ENCODE results near the gene FOXP1.

Gene FOXP1

GRCh38 chr3:71397046-71397445 is 186.5 kb downstream of the FOXP1 start:
- FAIRE-seq (no peak), DNase-seq (ENCODE audit: insufficient read length) (no peak)
- TF ChIP-seq POLR2AphosphoS5 (IDR thresholded peaks at IDR 0.05; ENCODE audit: low read depth, low read length) (no peak), TAF1 (IDR thresholded peaks at IDR 0.05; ENCODE audit: borderline replicate concordance, low read depth, low read length) (no peak), POLR2A (IDR thresholded peaks at IDR 0.05; ENCODE audit: low read depth, low read length) (no peak)

DNA sequence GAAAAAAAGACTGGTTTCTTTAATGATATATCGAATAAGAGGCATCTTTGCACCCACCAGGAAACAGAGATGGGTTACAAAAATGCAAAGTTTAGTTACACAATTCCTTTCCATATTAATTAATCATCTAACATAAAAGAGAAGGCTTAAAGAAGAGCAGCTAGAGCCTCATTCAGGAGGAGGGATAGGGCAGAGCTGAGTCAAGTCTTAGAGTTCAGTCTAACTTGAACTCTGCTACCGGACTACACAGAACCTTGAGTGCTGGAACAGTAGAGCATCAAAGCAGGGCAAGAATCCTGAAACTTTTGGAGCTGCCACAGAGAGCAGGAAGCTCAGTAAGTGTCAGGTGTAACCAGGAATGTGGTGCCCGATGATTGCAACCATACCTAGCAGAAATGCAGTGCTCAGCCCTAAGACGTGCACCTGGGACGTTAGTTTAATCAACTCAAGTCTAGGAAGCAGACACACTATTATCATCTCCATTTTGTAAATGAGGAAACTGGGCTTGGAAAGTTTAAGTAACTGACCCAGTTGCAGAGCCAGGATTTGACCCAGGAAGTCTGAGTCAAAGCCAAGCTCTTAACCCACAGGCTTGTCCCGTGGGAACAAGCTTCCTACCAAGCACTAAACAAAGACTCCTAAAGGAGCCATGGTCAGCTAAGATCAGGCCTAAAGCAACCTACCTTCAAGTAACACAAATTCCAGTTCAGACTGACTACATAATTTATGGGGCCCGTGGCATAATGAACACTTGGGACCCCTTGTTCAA is 187.4 kb downstream of the FOXP1 start:
- TF ChIP-seq POLR2AphosphoS5 (IDR thresholded peaks at IDR 0.05; ENCODE audit: low read depth, low read length) (no peak), POLR2A (IDR thresholded peaks at IDR 0.05; ENCODE audit: low read depth, low read length) (no peak), TAF1 (IDR thresholded peaks at IDR 0.05; ENCODE audit: borderline replicate concordance, low read depth, low read length) (no peak)
- FAIRE-seq (no peak), DNase-seq (ENCODE audit: insufficient read length) (no peak)

DNA sequence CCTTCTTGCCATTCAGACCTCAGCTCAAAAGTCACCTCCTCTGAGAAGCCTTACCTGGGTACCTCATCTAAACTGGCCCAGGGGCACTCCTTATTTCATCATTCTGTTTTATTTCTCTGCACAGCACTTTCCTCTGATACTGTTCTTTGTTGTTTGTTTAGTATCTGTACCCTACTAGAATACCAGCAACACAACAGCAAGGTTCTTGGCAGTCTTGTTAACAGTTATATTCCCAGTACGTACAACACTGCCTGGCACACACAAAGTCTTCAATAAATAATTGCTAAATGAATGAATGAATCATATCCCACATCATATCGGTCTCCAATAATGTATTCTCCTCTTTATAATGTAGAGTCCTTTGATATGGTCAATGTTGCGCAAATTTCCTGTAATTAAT is 188.1 kb downstream of the FOXP1 start:
- FAIRE-seq: no peak

DNA sequence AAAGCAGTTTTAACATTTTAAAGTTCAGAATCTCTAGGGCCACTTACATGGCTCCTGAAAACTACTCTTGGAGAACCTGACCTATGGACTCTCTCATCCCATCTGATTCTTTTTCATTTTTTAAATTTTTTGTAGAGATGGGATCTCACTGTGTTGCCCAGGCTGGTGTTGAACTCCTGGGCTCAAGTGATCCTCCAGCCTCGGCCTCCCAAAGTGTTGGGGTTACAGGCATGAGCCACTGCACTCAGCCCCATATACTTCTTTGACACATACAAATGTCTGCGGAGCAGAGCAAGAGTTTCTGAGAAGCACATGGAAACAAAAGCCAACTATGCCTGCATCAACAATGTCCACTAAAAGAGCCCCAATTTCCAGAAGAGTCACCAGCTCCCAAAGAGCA is 189.8 kb downstream of the FOXP1 start:
- no peak for TF ChIP-seq POLR2A (IDR thresholded peaks at IDR 0.05; ENCODE audit: low read depth, low read length)
- TF ChIP-seq POLR2AphosphoS5 (IDR thresholded peaks at IDR 0.05; ENCODE audit: low read depth, low read length): no peak
- TF ChIP-seq TAF1 (IDR thresholded peaks at IDR 0.05; ENCODE audit: borderline replicate concordance, low read depth, low read length): no peak
- FAIRE-seq (no peak), DNase-seq (ENCODE audit: insufficient read length) (no peak)

More for the DNA sequence above, 188.1 kb downstream of the FOXP1 start:
- DNase-seq (ENCODE audit: insufficient read length): no peak
- TF ChIP-seq TAF1 (IDR thresholded peaks at IDR 0.05; ENCODE audit: borderline replicate concordance, low read depth, low read length) (no peak), POLR2AphosphoS5 (IDR thresholded peaks at IDR 0.05; ENCODE audit: low read depth, low read length) (no peak), POLR2A (IDR thresholded peaks at IDR 0.05; ENCODE audit: low read depth, low read length) (no peak)

DNA sequence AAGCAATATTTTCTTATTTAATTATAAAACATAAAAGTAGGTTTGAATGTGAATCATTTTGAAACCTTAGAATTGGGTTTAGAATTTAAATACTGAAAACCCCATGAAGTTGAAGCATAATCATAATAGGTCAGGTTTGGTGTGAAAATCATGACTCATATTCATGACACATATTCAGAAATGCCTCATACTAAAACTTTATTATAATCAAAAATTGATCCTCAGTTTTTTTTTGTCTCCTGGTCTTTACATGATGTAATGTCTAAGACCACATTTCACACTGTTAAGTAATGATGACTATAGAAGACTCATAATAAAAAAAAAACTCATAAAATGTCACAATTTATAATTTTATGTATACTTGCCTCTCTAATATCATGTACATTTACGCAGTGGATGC is 190.4 kb downstream of the FOXP1 start:
- TF ChIP-seq POLR2A (IDR thresholded peaks at IDR 0.05; ENCODE audit: low read depth, low read length): no peak
- no peak for TF ChIP-seq TAF1 (IDR thresholded peaks at IDR 0.05; ENCODE audit: borderline replicate concordance, low read depth, low read length)
- no peak for TF ChIP-seq POLR2AphosphoS5 (IDR thresholded peaks at IDR 0.05; ENCODE audit: low read depth, low read length)
- no peak for FAIRE-seq
- no peak for DNase-seq (ENCODE audit: insufficient read length)

- TF ChIP-seq TAF1 (IDR thresholded peaks at IDR 0.05; ENCODE audit: borderline replicate concordance, low read depth, low read length) (no peak), POLR2A (IDR thresholded peaks at IDR 0.05; ENCODE audit: low read depth, low read length) (no peak), POLR2AphosphoS5 (IDR thresholded peaks at IDR 0.05; ENCODE audit: low read depth, low read length) (no peak)
- no peak for FAIRE-seq
- no peak for DNase-seq (ENCODE audit: insufficient read length)
These were observed 191.3 kb downstream of the FOXP1 start for GRCh38 chr3:71392251-71392650.

DNA sequence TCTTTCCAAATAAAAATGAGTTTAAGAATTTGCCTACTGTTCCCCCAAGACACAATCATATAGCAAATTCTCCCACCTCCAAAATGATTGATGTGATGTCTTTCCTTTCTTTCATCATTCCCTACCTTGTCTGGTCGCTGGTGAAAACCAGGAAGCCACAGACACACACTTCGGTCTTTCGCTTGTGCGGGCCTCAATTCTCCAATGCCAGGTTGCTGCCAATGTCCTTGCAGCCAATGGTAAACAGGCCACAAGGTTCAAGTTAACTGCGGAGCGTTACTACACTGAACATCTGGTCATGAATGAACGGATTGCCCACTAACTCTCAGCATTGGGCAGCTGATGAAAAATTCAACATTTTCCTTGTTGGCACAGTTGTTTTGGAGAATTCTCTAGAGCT is 192.2 kb downstream of the FOXP1 start:
- no peak for TF ChIP-seq POLR2AphosphoS5 (IDR thresholded peaks at IDR 0.05; ENCODE audit: low read depth, low read length)
- TF ChIP-seq POLR2A (IDR thresholded peaks at IDR 0.05; ENCODE audit: low read depth, low read length): no peak
- TF ChIP-seq TAF1 (IDR thresholded peaks at IDR 0.05; ENCODE audit: borderline replicate concordance, low read depth, low read length): no peak
- peak; percentile 69 for FAIRE-seq
- no peak for DNase-seq (ENCODE audit: insufficient read length)

GRCh38 chr3:71389911-71390573 is 193.5 kb downstream of the FOXP1 start:
- TF ChIP-seq POLR2AphosphoS5 (IDR thresholded peaks at IDR 0.05; ENCODE audit: low read depth, low read length): no peak
- DNase-seq (ENCODE audit: insufficient read length) (no peak), FAIRE-seq (no peak)

DNA sequence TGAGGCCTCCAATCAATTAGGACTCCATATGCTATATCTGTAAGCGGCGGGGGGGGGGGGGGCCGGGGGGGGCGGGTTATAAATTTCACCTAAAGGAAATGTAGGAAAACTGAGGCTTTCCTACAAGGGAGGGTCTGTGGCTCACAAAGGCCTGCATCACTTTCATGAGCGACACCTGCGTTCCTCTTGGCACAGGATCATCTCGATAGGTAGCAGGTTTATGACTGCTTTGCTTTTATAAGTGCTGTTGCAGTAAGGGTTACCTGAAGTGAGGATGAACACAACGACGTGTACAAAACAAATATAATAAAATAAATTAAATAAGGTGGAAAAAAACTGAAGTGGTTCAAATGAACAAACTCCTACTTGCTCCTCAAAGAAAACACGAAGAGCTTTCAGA is 194.3 kb downstream of the FOXP1 start:
- no peak for FAIRE-seq
- DNase-seq (ENCODE audit: insufficient read length): no peak
- no peak for TF ChIP-seq POLR2AphosphoS5 (IDR thresholded peaks at IDR 0.05; ENCODE audit: low read depth, low read length)
- no peak for TF ChIP-seq TAF1 (IDR thresholded peaks at IDR 0.05; ENCODE audit: borderline replicate concordance, low read depth, low read length)
- TF ChIP-seq POLR2A (IDR thresholded peaks at IDR 0.05; ENCODE audit: low read depth, low read length): no peak

GRCh38 chr3:71388535-71389120 is 194.9 kb downstream of the FOXP1 start:
- TF ChIP-seq POLR2AphosphoS5 (IDR thresholded peaks at IDR 0.05; ENCODE audit: low read depth, low read length): no peak
- TF ChIP-seq POLR2A (IDR thresholded peaks at IDR 0.05; ENCODE audit: low read depth, low read length): no peak
- TF ChIP-seq TAF1 (IDR thresholded peaks at IDR 0.05; ENCODE audit: borderline replicate concordance, low read depth, low read length): no peak
- FAIRE-seq (peak; percentile 50), DNase-seq (ENCODE audit: insufficient read length) (no peak)

DNA sequence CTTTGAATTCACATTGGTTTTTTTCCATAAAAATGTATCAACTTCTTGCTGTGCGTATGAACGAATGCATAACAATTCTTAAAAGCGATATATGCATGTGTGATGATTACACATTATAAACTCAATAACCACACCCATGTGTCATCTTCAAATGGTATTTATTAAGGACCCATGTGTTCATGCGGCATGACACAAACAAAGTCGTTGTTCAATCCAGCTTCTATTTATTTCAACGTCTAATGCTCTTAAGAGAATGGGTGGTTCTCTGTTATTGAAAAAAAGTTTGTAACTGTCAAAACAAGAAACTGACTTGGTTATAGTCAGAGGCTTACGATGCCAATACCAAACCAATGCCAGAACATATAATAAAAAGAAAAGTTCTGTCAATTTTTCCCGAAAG is 195.9 kb downstream of the FOXP1 start:
- TF ChIP-seq POLR2AphosphoS5 (IDR thresholded peaks at IDR 0.05; ENCODE audit: low read depth, low read length): no peak
- TF ChIP-seq POLR2A (IDR thresholded peaks at IDR 0.05; ENCODE audit: low read depth, low read length): no peak
- TF ChIP-seq TAF1 (IDR thresholded peaks at IDR 0.05; ENCODE audit: borderline replicate concordance, low read depth, low read length): no peak
- FAIRE-seq (no peak), DNase-seq (ENCODE audit: insufficient read length) (no peak)

Measured in GM12892 (cell line).